ENCODE data around the gene ITGB5. TPM values are rescaled to one million over a fixed set of nuclear protein-coding genes. Genes with fewer than 3 reads are reported as not detected.

Gene ITGB5
- total RNA-seq, 1 donor from 2014 or later = 95.1 TPM

DNA sequence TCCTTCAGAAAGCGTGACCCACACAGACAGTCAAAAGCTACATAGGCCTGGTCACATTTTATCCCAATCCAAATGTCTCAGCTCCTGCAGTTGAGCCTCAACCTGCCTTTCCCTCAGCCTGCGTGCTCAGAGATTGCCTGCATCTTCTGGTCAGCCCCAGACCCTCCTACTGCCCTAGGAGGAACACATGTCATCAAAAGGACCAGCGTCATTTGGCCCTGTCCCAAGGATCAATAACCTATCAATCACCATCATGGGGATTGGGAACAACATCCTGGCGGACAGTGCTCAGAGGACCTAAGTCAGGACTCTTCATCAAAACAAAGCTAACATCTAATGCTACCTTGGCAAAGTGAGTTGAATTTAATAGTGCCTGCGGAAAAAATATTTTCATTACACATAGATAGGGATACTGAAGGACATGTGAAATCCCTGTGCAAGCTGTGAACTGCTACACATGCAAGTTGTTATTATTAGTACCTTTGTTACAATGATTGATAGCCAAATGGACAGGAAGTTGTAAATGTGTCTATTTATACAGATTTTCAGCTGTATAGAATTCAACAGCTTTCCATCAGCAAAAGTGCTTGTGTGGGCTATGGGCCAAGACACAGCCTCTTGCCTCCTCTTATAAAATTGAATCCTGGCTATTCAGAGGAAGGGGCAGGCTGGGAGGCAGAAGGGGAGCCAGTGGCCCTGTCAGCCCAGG lies 109.2 kb downstream of the ITGB5 start:
- no peak for DNase-seq
- Histone ChIP-seq H3K4me1 (peaks cover 39% of the 10 kb centered on the region), H3K27ac (no peak overlapping the region), H3K4me3 (no peak overlapping the region), H3K36me3 (no peaks in the 10 kb centered on the region), H3K27me3 (no peaks in the 10 kb centered on the region), H3K9me3 (no peaks in the 10 kb centered on the region)
- TF ChIP-seq, protein P1, sequence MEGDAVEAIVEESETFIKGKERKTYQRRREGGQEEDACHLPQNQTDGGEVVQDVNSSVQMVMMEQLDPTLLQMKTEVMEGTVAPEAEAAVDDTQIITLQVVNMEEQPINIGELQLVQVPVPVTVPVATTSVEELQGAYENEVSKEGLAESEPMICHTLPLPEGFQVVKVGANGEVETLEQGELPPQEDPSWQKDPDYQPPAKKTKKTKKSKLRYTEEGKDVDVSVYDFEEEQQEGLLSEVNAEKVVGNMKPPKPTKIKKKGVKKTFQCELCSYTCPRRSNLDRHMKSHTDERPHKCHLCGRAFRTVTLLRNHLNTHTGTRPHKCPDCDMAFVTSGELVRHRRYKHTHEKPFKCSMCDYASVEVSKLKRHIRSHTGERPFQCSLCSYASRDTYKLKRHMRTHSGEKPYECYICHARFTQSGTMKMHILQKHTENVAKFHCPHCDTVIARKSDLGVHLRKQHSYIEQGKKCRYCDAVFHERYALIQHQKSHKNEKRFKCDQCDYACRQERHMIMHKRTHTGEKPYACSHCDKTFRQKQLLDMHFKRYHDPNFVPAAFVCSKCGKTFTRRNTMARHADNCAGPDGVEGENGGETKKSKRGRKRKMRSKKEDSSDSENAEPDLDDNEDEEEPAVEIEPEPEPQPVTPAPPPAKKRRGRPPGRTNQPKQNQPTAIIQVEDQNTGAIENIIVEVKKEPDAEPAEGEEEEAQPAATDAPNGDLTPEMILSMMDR (IDR thresholded peaks at IDR 0.05) = no peak
- ATAC-seq = no peak
- intact Hi-C loops (cut with DNase I) = no loop called here

DNA sequence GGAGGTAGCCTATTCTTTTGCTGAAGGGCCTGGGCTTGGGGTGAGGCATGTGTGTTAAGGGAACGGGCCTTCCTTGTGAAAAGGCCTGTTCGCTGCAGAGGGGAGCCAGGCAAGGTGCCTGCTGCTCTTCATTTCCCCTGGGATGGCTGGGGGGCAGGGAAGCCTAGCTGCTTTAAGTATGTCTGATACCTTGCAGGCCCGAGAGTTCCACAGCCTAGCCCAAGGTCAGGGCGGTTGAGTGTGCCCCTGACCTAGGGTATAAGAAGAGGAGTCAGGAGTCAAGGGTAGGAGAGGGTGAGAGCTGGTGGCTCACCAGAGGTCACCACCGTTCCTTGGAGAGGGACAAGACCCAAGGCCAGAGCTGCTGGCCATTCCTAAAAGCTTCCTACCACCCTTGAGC lies 110.3 kb downstream of the ITGB5 start:
- no peaks in the 10 kb centered on the region for H3K9me3 ChIP-seq
- ATAC-seq (no peak), DNase-seq (no peak)
- intact Hi-C loops (cut with DNase I) = no loop called here
- H3K4me1 ChIP-seq = peaks cover 49% of the 10 kb centered on the region
- TF ChIP-seq, protein P1 (IDR thresholded peaks at IDR 0.05) = no peak
- no peak overlapping the region for H3K4me3 ChIP-seq
- H3K36me3 ChIP-seq = no peaks in the 10 kb centered on the region
- H3K27ac ChIP-seq = no peak overlapping the region
- H3K27me3 ChIP-seq = no peaks in the 10 kb centered on the region

DNA sequence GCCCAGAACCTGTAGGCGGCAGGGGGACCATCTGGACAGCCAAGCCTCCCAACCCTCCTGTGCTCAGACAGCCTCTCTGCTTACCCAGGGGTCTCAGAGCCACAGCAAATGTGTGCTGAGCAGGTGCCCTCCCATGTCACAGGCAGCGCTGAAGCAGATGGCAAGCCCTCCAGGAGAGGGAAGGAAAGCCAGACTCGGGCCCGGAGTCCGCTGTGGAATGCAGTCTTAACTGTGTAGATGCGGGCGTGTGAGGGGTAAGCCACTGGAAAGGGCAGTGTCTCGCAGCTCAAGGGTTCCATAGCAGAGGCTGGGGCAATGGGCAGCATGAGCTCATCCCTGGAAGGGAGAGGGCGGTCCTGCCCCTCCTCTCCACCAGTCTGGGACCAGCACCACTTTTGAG lies 111.3 kb downstream of the ITGB5 start:
- intact Hi-C loops (cut with DNase I) = no loop called here
- Histone ChIP-seq H3K4me1 (peaks cover 44% of the 10 kb centered on the region), H3K27me3 (no peaks in the 10 kb centered on the region)

GRCh38 chr3:124774841-124775402 lies 112.2 kb downstream of the ITGB5 start:
- H3K4me3 ChIP-seq = no peak overlapping the region
- no peaks in the 10 kb centered on the region for H3K27me3 ChIP-seq
- TF ChIP-seq, protein P1 (IDR thresholded peaks at IDR 0.05) = no peak
- peak overlapping the region; percentile 51 for H3K27ac ChIP-seq
- no peak for ATAC-seq
- no peaks in the 10 kb centered on the region for H3K9me3 ChIP-seq
- H3K36me3 ChIP-seq = no peaks in the 10 kb centered on the region
- no peak for DNase-seq
- intact Hi-C loops (cut with DNase I) = no loop called here
- H3K4me1 ChIP-seq = peaks cover 35% of the 10 kb centered on the region

More for the DNA sequence above, 111.3 kb downstream of the ITGB5 start:
- TF ChIP-seq, protein P1 (IDR thresholded peaks at IDR 0.05) = no peak
- DNase-seq (no peak), ATAC-seq (no peak)
- no peak overlapping the region for H3K4me3 ChIP-seq
- no peaks in the 10 kb centered on the region for H3K36me3 ChIP-seq
- H3K9me3 ChIP-seq = no peaks in the 10 kb centered on the region
- no peak overlapping the region for H3K27ac ChIP-seq

DNA sequence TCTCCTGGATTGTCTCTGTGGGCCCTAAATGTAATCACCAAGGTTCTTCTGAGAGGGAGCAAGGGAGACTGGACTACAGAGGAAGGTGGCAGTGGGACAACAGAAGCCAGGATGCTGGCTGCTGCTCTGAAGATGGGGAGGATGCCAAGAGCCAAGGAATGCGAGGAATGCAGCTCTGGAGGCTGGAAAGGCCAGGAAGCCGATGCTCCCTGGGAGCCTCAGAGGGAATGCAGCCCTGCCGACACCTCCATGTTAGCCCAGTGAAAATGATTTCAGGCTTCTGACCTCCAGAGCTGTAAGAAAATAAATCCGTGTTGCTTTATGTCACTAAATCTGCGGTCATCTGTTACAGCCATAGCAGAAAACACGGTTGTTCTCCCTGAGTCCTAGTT lies 112.8 kb downstream of the ITGB5 start:
- Histone ChIP-seq H3K4me3 (no peak overlapping the region), H3K9me3 (no peaks in the 10 kb centered on the region), H3K4me1 (peaks cover 32% of the 10 kb centered on the region), H3K36me3 (peaks cover 1% of the 10 kb centered on the region), H3K27me3 (no peaks in the 10 kb centered on the region), H3K27ac (peak overlapping the region; percentile 51)
- DNase-seq (no peak), ATAC-seq (peak; percentile 55)
- TF ChIP-seq, protein P1 (IDR thresholded peaks at IDR 0.05) = no peak
- intact Hi-C loops (cut with DNase I) = no loop called here
